RPMI7951 (cell line): Measurements from ENCODE around the gene OPCML. TPM values are rescaled to one million over a fixed set of nuclear protein-coding genes. Genes with fewer than 3 reads are reported as not detected.

Experiments
- DNase-seq: peaks from one replicate; pipeline ENCODE4 v3.0.0-alpha.2; 2012; ENCODE audit warnings: low read depth
- total RNA-seq: library from RNA; depleted of rRNA; stranded (reverse); fragments of >200 nt; shearing (Covaris generic); gene quantifications from 2 replicates; pipeline ENCODE4 v1.2.3, GENCODE V29; 2014

Gene OPCML
- total RNA-seq, 1 experiment from 2014 or later: not detected

DNA sequence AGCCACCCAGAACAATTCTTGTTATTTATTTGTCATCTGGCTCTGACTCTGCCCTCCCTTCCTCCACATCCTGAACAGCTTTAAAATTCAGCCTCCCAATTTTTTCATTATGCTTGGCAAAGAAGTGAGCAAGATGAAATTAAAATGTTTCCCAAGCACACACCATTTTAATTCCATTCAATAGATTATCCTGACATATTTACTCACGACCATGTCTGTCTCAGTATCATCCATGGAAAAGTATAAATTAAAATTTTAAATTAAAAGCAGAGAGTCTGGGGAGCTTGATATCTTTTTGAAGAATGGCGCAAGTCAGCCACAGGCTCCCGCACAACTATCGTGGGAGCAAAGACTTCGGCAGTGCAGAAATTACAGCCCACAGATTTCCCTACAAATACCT is 862.4 kb downstream of the OPCML start:
- no peak for DNase-seq

GRCh38 chr11:132665205-132665604 is 867.1 kb downstream of the OPCML start:
- no peak for DNase-seq

GRCh38 chr11:132658696-132659095 is 873.6 kb downstream of the OPCML start:
- no peak for DNase-seq

DNA sequence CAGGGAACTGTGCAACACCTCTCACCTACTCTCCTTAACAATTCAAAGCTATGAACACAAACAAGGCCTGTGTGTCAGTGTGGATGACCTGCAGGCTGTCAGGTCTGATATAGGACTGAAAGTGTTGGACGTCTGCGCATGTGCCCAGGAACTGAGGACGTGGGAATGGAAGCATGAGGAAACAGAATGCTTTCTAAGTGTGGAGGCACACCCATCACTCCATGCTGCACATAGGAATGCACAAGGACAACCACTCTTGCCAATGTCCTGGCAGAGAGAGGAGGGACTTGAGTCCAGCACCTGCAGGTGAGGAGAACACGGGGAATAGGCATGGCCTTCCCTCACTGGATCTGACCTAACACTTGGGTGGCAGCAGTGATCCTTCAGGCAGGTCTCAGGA is 874.3 kb downstream of the OPCML start:
- no peak for DNase-seq

GRCh38 chr11:132655187-132655855 is 877.0 kb downstream of the OPCML start:
- DNase-seq: no peak

DNA sequence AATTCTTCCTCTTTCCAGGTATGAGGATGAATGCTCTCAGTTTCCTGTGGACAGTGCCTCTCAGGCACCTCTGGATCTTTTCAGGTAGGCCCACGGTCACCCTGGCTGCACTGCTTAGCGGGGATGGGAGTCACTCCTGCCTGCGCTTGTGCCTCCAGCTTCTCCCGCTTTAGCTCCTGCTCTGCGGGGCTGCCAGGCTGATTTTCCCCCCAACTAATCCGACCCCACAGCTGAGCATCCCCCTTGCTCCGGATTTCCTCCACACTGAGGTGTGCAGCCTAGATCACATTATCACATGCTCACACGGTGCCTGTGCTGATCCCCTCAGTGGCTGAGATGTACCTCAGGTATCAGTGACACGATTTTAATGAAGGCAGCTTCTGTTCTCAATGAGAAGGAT is 879.1 kb downstream of the OPCML start:
- DNase-seq: no peak

DNA sequence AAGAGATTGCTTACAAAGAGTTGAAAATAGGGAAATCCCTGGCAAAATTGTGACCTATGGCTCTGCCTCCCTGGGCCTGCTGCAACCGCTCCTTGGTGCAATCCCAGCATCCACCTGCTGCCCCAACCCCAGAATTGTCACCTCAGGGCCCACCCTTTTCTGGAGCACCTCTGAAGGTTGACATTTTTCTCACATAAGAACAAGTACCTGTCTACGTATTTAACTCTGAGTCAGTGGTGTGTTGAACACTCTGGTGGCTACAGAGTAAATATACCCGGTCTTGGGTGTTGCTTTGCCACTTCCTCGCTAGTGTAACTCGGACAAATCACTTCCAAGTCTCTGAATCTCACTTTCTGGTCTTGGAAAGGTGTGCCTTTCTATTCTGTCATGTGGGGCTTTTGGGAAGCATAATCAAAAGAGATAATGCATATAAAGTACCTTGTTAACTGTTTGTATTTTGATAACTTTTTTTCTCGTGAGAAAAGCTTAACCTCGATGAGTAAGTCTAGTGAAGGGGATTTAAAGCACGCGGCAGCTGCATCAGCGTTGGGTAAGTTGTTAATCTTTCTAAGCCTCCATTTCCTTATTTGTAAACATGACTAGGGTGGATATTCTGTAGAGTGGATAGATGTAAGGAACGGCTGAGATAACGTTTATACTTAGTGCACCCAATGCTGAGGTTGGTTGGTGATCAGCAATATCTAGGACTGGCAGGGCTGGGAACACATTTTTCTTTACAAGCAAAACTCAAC is 881.2 kb downstream of the OPCML start:
- no peak for DNase-seq

DNA sequence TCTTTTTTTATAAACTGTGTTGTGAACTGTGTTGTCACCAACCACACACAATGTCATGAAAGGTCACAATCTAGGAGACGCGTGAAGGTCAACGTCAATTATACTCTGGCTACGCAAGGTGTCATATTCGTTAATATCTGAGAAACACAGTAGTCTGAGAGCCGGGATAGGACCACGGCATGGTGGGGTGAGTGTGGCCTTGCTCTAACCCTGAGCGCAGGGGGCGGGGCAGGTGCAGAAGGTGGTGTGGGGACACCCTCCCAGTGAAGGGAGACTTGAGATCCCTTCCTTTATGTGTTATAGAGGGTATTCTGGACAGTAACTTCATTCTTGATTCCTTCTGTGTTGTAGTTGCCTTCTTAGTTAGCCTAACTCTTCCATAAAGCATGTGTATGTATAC is 883.0 kb downstream of the OPCML start:
- no peak for DNase-seq

- DNase-seq: no peak
These were observed 883.5 kb downstream of the OPCML start for GRCh38 chr11:132648851-132649250.

- DNase-seq: no peak
These were observed 885.4 kb downstream of the OPCML start for GRCh38 chr11:132646890-132647289.

DNA sequence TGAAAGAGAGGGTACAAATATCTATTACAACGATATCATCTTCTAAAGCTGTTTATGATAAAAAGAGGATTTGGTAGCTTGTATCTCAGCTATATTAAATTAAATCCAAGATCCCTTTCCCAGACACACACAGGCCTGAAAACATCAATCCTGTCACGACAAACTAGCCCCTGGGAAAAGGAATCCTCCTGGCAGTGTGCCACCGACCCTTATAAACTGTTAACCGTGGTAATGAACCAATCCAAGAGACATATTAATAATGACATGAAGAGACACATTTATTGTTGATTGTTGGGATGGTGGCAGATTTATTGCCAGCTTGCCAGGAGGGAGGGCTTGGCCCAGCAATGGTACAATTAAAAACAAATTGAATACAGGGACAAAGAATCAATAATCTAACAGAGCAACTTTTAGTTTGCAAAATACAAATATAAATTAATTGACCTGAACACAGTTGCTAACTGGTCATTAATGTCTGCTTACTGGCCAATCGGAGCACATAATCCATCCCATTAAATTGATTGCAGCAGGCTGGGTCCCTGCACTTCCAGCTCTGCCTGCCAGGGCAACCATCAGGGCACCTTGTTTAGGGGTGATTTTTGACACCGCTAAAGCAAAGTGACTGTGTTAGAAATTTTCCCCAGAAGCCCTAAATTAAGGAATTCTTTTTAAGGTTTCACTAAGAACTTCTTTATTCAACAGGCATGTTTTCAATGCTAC is 887.6 kb downstream of the OPCML start:
- no peak for DNase-seq

DNA sequence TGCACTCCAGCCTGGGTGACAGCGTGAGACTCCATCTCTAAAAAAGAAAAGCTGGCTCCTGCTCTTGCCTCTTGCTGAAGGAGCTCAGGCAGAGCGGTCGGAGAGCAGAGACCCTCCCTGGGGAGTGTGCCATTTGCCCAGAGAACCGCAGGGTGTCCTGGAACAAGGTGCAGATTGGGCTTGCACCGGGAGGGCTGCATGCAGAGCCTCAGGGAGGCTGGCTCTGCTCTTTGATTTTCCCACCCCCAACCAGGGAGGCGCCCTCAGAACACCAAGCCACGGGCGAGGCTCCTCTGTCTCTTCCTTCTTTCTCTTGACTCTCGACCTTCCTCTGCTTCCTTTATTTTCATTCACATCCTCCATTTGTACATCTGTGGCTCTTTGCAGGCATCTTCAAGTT is 889.1 kb downstream of the OPCML start:
- DNase-seq: no peak

GRCh38 chr11:132640952-132641351 is 891.3 kb downstream of the OPCML start:
- DNase-seq: no peak

DNA sequence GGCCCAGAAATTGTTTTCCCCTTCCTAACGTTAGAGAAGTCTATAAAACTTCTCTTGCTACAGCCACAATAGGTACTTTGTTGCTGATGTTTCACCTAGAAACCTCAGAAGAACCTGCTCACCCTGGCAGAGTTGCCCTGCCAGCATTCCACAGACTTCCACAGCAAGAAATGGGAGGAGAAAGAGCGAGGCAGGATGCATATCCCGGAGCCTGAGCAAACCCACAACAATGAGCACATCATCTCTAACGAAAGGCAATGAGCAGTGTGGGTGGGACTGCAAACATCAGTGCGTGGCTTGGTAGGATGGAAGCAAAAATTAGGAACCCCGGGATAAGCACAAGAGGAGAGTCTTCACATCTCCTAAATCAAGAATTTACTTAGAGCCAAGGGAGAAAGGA is 892.3 kb downstream of the OPCML start:
- no peak for DNase-seq

DNA sequence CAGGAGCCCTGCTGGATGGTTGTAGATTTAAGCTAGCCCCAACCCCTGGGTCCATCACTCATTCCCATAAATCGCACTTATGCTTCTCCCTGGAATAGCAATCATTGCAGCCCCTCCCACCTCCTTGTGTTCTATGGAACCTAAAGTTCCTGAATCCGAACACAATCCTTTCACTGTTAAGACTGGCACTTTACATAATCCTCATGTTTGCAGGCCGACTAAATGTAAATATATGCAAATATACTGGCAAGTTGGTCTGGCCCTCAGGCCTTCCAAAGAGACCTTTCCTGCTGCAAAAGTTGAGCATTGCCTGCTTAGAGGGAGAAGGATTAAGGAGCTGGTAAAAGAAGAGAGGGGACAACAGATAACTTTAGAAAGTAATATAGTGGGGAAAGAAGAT is 892.9 kb downstream of the OPCML start:
- DNase-seq: no peak

- DNase-seq: no peak
These were observed 893.9 kb downstream of the OPCML start for GRCh38 chr11:132638423-132638822.

DNA sequence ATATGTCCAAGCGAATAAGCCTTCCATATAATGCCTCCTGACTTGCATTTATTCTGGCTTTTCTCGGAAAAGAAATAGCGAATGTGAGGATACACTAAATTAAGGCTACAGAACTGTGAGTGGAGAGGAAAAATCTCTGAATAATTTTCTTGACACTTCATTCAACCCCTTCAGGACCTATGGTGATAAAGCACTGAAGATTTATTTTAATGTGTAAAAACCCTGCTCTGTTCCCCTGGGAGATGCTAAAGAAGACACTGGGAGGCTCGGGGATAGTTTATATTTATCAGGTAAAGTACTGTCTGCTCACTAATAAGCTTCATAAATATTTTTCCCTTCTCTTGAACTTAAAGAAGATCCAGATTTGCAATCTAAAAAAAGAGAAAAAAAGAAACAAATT is 895.8 kb downstream of the OPCML start:
- DNase-seq: no peak

DNA sequence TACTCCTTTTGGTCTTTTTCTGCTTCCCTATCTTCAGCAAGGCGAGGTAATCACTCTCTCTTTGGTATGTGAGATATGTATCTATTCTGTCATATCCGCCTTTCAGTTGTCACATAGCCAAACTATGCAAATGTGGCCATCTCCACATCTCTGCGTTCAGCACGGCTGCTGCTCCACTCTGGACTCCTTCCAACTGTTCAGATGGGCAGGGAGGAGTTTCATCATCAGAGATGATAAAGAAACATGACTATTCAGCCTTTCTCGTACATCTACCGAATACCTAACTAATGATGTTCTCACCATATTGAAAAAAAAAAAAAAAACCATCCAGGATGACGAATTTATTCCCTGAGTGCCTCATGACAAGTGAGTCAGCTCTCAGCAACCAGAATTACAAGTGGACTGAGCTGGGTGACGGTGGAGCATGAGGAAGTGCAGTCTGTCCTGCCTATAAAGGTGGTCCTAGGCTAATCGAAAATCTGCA is 899.6 kb downstream of the OPCML start:
- peak; percentile 95 for DNase-seq

DNA sequence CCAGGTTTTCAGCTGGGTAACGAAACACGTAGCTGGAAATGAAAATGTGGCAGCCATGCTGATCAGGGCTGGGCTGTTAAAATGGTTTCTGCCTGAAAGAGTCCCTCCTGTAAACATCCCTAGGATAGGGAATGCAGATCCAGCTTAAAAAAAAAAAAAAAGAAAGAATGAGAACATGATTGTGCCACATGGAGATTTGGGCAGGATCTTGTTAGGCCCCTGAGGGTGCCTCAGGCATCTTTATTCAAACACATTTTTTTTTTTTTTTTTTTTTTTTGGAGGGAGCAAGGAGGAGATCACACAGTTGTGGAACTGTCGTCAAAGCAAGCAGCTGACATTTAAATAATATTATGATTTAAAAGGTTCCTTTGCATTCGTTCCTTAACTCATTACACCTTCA is 900.3 kb downstream of the OPCML start:
- peak; percentile 51 for DNase-seq

DNA sequence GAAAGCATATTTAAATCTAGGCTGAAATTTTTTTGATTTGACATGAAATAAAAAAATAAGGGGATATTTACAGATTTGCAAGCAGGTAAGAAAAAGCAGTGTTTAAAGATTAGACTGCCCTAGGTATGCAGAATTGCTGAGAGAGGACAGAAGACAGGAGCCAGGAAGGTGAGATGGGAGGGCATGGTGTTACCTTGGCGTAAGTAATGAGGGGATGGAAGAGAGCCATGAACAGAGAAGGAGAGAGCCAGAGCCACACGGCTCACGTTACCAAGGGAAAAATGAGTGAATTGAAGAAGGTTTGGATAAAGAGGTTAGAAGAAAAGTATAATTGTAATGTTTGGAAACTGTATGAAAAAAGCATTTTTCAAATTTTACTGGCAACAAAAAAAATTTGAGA is 904.3 kb downstream of the OPCML start:
- DNase-seq: no peak

DNA sequence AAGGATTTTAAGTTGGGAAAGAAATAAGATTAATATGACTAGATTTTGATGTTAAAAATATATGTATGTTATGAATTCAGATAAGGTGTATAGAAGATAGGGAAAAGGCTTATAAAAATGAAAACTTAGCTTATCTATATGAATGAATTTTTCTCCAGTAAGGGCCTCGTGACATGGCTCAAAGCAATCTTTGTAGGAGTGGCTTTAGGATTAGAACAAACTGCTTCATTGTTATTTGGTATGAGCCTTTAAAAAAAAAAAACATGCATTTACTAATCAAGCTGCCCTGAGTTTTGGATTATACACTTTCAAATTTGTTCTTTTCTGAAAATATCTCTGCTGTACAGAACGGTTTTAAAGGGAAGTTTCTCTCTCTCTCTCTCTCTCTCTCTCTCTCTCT is 905.9 kb downstream of the OPCML start:
- DNase-seq: no peak

- peak; percentile 39 for DNase-seq
These were observed 908.8 kb downstream of the OPCML start for GRCh38 chr11:132623511-132623910.
